MCF 10A (cell line): ENCODE measurements around the gene KRTAP9-2. TPM values are rescaled to one million over a fixed set of nuclear protein-coding genes. Genes with fewer than 3 reads are reported as not detected.
"Not testable (repeated sequence)": the region's sequence is repeated elsewhere in the genome, so short reads cannot be mapped to it uniquely, and the experiment has no call there.

ENCODE experiments used
- Bru-seq: library from RNA; stranded (reverse); fragments of 400-500 nt; gene quantifications from one replicate; lab custom pipeline; 2021; lab: Mats Ljungman, UMichigan
- BruChase-seq, 2 experiments: library from RNA; stranded (reverse); fragments of 400-500 nt; gene quantifications; one replicate each; lab custom pipeline; 2021; lab: Mats Ljungman, UMichigan
- BruUV-seq: library from RNA; stranded (reverse); fragments of 400-500 nt; replicated peaks from 2 replicates; lab custom pipeline; 2021; lab: Mats Ljungman, UMichigan
- CTCF ChIA-PET: fragments of 300-600 bp; sonication (Branson Sonifier 250); formaldehyde crosslinking; extraction: SDS; loops from one replicate; lab custom pipeline; 2021; ENCODE audit warnings: antibody characterized with exemption, inconsistent platforms; lab: Yijun Ruan, JAX
- POLR2A ChIA-PET: fragments of 300-600, 350-650 bp; sonication (Branson Sonifier 250); formaldehyde crosslinking; extraction: SDS; loops from one replicate; lab custom pipeline; 2020; ENCODE audit warnings: antibody characterized with exemption, inconsistent platforms; lab: Yijun Ruan, JAX
- DNase-seq: peaks from one replicate; pipeline ENCODE4 v3.0.0-alpha.2; 2018; ENCODE audit not compliant: unreplicated experiment
- H3K27ac Mint-ChIP-seq: one replicate; pipeline ENCODE4 v1.8.0; 2022; ENCODE audit warnings: mild to moderate bottlenecking, low read depth, mixed read lengths; ENCODE audit not compliant: unreplicated experiment
- H3K27me3 Mint-ChIP-seq: one replicate; pipeline ENCODE4 v1.8.0; 2022; ENCODE audit warnings: mixed read lengths; ENCODE audit not compliant: insufficient read depth, unreplicated experiment
- H3K36me3 Mint-ChIP-seq: one replicate; pipeline ENCODE4 v1.8.0; 2022; ENCODE audit warnings: mild to moderate bottlenecking, moderate library complexity, mixed read lengths; ENCODE audit not compliant: insufficient read depth, unreplicated experiment
- H3K4me1 Mint-ChIP-seq: one replicate; pipeline ENCODE4 v1.8.0; 2022; ENCODE audit warnings: mixed read lengths; ENCODE audit not compliant: insufficient read depth, unreplicated experiment
- H3K4me3 Mint-ChIP-seq: one replicate; pipeline ENCODE4 v1.8.0; 2022; ENCODE audit warnings: mild to moderate bottlenecking, moderate library complexity, mixed read lengths; ENCODE audit not compliant: unreplicated experiment
- H3K9me3 Mint-ChIP-seq: one replicate; pipeline ENCODE4 v1.8.0; 2022; ENCODE audit warnings: mixed read lengths; ENCODE audit not compliant: unreplicated experiment
- intact Hi-C: fragments of 100-400 bp; cut with micrococcal nuclease; formaldehyde crosslinking; loops from 2 replicates; pipeline ENCODE4 v1.14.1; 2022
- long read RNA-seq: library from polyadenylated mRNA; stranded (forward); transcript quantifications from one replicate; pipeline ENCODE4 v2.0.0, GENCODE V29; 2022
- total RNA-seq: library from RNA; stranded (reverse); gene quantifications from 2 replicates; pipeline ENCODE4 v1.2.3, GENCODE V29; 2022
- TF ChIP-seq, protein P1 (sequence below): fragments of 200-600 bp; IDR thresholded peaks from one replicate; pipeline ENCODE4 v1.8.0; 2022; ENCODE audit warnings: antibody characterized with exemption, mild to moderate bottlenecking; ENCODE audit not compliant: unreplicated experiment

Gene KRTAP9-2, protein sequence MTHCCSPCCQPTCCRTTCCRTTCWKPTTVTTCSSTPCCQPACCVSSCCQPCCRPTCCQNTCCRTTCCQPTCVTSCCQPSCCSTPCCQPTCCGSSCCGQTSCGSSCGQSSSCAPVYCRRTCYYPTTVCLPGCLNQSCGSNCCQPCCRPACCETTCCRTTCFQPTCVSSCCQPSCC
- total RNA-seq (not detected in 2 replicates), Bru-seq, nascent RNA (not detected), BruChase-seq, experiment 1, labeled RNA remaining after a 6-hour chase (not detected), BruChase-seq, experiment 2, labeled RNA remaining after a 2-hour chase (not detected)
- long read RNA-seq: 0 reads

- POLR2A ChIA-PET, H3K4me3 Mint-ChIP-seq, H3K27ac Mint-ChIP-seq, BruUV-seq, intact Hi-C loops, H3K4me1 Mint-ChIP-seq, DNase-seq, CTCF ChIA-PET, H3K36me3 Mint-ChIP-seq, H3K9me3 Mint-ChIP-seq: not testable (repeated sequence)
- H3K27me3 Mint-ChIP-seq: peaks cover 65% of the 10 kb centered on the region
Observed at GRCh38 chr17:41226598-41227095, at the start of gene KRTAP9-2. Gene KRTAP9-2, plus strand, starts transcription at chr17:41226648. Its CDS starts 7 bp downstream, at chr17:41226655.

DNA sequence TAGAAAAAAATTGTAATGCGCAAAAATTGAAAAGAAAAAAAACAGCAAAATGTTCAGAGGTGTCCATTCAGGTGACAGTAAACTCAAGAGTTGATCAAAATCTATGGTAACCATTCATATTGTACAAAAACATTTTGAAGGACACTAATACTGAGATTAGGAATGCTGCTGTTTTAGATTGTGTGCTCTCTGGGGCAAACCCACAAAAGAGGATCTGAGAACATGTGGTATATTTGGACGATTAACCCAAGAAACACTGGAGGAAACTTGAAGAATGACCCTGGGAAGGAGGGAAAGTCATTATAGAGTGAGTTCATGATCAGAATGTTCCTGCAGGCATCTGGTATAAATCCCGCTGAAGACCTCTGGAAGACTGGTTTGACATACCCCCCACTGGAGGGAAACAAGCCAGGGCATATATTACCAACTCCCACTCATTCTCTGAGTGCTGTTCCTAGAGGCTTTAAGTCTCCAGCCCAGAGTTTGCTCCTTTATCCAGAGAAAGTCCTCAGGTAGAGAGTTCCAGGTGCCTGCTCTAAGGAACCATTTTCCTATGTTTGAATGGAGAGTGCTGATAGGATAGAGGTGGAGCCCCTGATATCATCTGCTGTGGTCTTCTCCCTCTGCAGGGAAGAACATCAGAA is 49.6 kb upstream of the KRTAP9-2 start:
- Mint-ChIP-seq H3K27ac (no peak overlapping the region), H3K9me3 (no peaks in the 10 kb centered on the region), H3K36me3 (no peaks in the 10 kb centered on the region), H3K4me1 (no peaks in the 10 kb centered on the region), H3K4me3 (no peak overlapping the region), H3K27me3 (peaks cover 21% of the 10 kb centered on the region)
- intact Hi-C loops: no loop called here
- DNase-seq: no peak
- ChIA-PET POLR2A (no interaction called here), CTCF (no interaction called here)
- TF ChIP-seq, protein P1, sequence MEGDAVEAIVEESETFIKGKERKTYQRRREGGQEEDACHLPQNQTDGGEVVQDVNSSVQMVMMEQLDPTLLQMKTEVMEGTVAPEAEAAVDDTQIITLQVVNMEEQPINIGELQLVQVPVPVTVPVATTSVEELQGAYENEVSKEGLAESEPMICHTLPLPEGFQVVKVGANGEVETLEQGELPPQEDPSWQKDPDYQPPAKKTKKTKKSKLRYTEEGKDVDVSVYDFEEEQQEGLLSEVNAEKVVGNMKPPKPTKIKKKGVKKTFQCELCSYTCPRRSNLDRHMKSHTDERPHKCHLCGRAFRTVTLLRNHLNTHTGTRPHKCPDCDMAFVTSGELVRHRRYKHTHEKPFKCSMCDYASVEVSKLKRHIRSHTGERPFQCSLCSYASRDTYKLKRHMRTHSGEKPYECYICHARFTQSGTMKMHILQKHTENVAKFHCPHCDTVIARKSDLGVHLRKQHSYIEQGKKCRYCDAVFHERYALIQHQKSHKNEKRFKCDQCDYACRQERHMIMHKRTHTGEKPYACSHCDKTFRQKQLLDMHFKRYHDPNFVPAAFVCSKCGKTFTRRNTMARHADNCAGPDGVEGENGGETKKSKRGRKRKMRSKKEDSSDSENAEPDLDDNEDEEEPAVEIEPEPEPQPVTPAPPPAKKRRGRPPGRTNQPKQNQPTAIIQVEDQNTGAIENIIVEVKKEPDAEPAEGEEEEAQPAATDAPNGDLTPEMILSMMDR: no peak
- BruUV-seq: no TSS peak

- TF ChIP-seq, protein P1: no peak
- intact Hi-C loops: no loop called here
- Mint-ChIP-seq H3K4me1 (no peaks in the 10 kb centered on the region), H3K9me3 (no peaks in the 10 kb centered on the region), H3K4me3 (no peak within 1 kb of the TSS), H3K36me3 (no peaks in the 10 kb centered on the region), H3K27ac (no peak within 1 kb of the TSS), H3K27me3 (peaks cover 23% of the 10 kb centered on the region)
- POLR2A ChIA-PET: no interaction called here
- CTCF ChIA-PET: interaction anchor here (1.4 kb wide), 1 partner anchor 144 kb away, joined by 5 read pairs; no protein-coding TSS in a partner anchor
- DNase-seq: no peak
- no TSS peak for BruUV-seq
Observed at GRCh38 chr17:41177727-41178271, 48.6 kb upstream of the KRTAP9-2 start, which contains the start of gene KRTAP4-2. Gene KRTAP4-2, minus strand, starts transcription at chr17:41178221. Its CDS starts 57 bp downstream, at chr17:41178164.

DNA sequence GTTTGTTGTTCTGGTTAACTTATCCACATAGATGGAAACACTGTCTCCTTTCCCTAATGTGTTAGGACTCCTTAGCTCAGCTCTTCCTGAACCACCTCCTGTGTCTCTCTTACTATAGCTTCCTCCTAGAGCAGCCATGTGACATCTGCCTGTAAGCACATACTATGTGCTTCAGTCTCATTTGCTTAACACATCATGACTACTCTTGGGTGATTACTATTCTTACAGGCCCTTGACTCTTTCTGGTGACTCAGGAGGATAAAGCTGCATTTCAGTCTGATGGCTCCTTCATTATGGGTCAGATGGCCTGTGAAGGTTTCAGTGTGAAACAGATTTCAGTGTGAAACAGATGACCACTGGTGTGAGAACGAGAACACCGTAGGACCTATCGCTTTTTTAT is 48.1 kb upstream of the KRTAP9-2 start:
- DNase-seq: no peak
- H3K4me3 Mint-ChIP-seq: no peak overlapping the region
- no peaks in the 10 kb centered on the region for H3K4me1 Mint-ChIP-seq
- no peaks in the 10 kb centered on the region for H3K9me3 Mint-ChIP-seq
- CTCF ChIA-PET: interaction anchor here (0.7 to 1.4 kb wide), 2 partner anchors 34 to 144 kb away, joined by 3 to 5 read pairs; no protein-coding TSS in a partner anchor
- H3K27me3 Mint-ChIP-seq: peaks cover 28% of the 10 kb centered on the region
- no TSS peak for BruUV-seq
- TF ChIP-seq, protein P1: no peak
- H3K27ac Mint-ChIP-seq: no peak overlapping the region
- POLR2A ChIA-PET: interaction anchor here (0.9 kb wide), 1 partner anchor 10 kb away, joined by 3 read pairs; no protein-coding TSS in a partner anchor
- no peaks in the 10 kb centered on the region for H3K36me3 Mint-ChIP-seq
- intact Hi-C loops: no loop called here
